ENCODE results near the gene AGRN.
A peak's percentile ranks its signal among the peaks of the same experiment; 100 is the strongest.
"Not testable (repeated sequence)": the region's sequence is repeated elsewhere in the genome, so short reads cannot be mapped to it uniquely, and the experiment has no call there.

AGRN gene

GRCh38 chr1:1001057-1001783, 18.7 kb upstream of the AGRN start:
- DNase-seq: no peak

GRCh38 chr1:1003618-1004419, 16.1 kb upstream of the AGRN start:
- no peak for DNase-seq

GRCh38 chr1:1004420-1004779, 15.5 kb upstream of the AGRN start:
- DNase-seq: no peak

GRCh38 chr1:1004780-1005697, 14.9 kb upstream of the AGRN start:
- no peak for DNase-seq

- DNase-seq: no peak
These were observed 14.1 kb upstream of the AGRN start for GRCh38 chr1:1005774-1006304.

- DNase-seq: no peak
These were observed 13.4 kb upstream of the AGRN start for GRCh38 chr1:1006305-1007159.

GRCh38 chr1:1010131-1010530, 9.8 kb upstream of the AGRN start:
- not testable (repeated sequence) for DNase-seq

- no peak for DNase-seq
These were observed 8.4 kb upstream of the AGRN start for GRCh38 chr1:1011396-1011949.

- DNase-seq: not testable (repeated sequence)
These were observed 7.2 kb upstream of the AGRN start for GRCh38 chr1:1012736-1013104.

- peak in 1 of 2 experiments; percentile 82 for DNase-seq
These were observed 6.6 kb upstream of the AGRN start, which contains the start of gene ISG15 for GRCh38 chr1:1013105-1013921. TSS of gene ISG15 (plus strand) at chr1:1013497. CDS start at chr1:1013574, 77 bp downstream.

GRCh38 chr1:1013922-1014648, 5.8 kb upstream of the AGRN start:
- DNase-seq: peak; percentile 23 to 53

- DNase-seq: no peak
These were observed 4.9 kb upstream of the AGRN start for GRCh38 chr1:1014799-1015681.

GRCh38 chr1:1017397-1018320, 2.3 kb upstream of the AGRN start:
- not testable (repeated sequence) for DNase-seq

GRCh38 chr1:1018321-1018685, 1.6 kb upstream of the AGRN start:
- not testable (repeated sequence) for DNase-seq

- peak; percentile 33 to 46 for DNase-seq
These were observed 559 bp upstream of the AGRN start for GRCh38 chr1:1019122-1019999.

- peak in 1 of 2 experiments; percentile 15 for DNase-seq
These were observed 592 bp downstream of the AGRN start for GRCh38 chr1:1020415-1021009.

Data from SW 1271 (cell line).